ENCODE measurements around the gene MSI1. TPM values are rescaled to one million over a fixed set of nuclear protein-coding genes. Genes with fewer than 3 reads are reported as not detected.
"Not testable (repeated sequence)": the region's sequence is repeated elsewhere in the genome, so short reads cannot be mapped to it uniquely, and the experiment has no call there.

MSI1 gene
- total and polyA plus RNA-seq, 3 experiments from 2014 or later, result 0.22 TPM; not detected in 1

DNA sequence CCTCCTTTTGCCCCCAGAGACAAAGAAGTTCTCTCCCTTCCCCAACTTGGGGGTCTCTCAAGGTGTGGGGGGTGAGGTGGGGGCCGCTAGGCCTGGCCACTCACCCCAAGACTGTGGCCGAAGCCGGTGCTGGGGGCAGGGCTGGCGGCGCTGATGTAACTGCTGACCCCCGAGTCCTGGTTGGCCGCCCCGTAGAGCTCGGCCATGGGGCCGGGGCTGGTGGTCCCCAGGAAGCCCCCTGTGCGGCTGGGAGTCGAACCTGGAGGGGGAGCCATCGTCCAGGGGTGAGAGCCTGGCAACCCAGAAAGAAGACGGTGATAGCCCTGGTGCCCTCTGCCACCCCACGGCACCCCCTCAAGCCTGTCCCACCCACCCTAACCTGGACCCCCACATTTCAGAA is 22.9 kb downstream of the MSI1 start:
- Histone ChIP-seq H3K27me3 (ENCODE audit: insufficient read depth, low read length, poor library complexity, severe bottlenecking) (no peaks in the 10 kb centered on the region), H3K9me3 (ENCODE audit: low read length) (no peaks in the 10 kb centered on the region), H3K36me3 (ENCODE audit: insufficient read depth, low read length) (no peaks in the 10 kb centered on the region), H3K27ac (ENCODE audit: low read depth, low read length) (no peak overlapping the region), H3K4me1 (ENCODE audit: insufficient read depth, low read length) (no peaks in the 10 kb centered on the region), H3K4me3 (ENCODE audit: low read length) (no peak overlapping the region)
- no peak overlapping the region for H3K27ac Mint-ChIP-seq
- H3K4me3 Mint-ChIP-seq, result no peak overlapping the region
- no peaks in the 10 kb centered on the region for H3K36me3 Mint-ChIP-seq
- ChIA-PET CTCF (no interaction called here), POLR2A (no interaction called here)
- peak in 1 of 5 donors; percentile 27 for DNase-seq
- H3K9me3 Mint-ChIP-seq, result no peaks in the 10 kb centered on the region
- no peaks in the 10 kb centered on the region for H3K4me1 Mint-ChIP-seq
- peaks cover 4 to 13% of the 10 kb centered on the region in 2 donors for H3K27me3 Mint-ChIP-seq

DNA sequence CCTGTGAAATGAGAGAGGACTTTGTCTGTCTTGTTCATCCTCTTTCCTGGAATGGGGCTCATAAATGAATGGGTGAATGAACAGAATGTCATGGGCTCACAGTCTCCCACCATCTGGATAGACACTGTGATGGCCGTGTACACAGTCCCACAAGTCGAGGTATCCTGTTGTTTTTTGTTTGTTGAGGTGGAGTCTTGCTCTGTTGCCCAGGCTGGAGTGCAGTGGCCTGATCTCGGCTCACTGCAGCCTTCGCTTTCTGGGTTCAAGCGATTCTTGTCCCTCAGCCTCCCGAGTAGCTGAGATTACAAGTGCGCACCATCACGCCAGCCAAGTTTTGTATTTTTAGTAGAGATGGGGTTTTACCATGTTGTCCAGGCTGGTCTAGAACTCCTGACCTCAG is 25.3 kb downstream of the MSI1 start:
- DNase-seq, result no peak
- Histone ChIP-seq H3K4me3 (ENCODE audit: low read length) (no peak overlapping the region), H3K27me3 (ENCODE audit: insufficient read depth, low read length, poor library complexity, severe bottlenecking) (no peaks in the 10 kb centered on the region), H3K4me1 (ENCODE audit: insufficient read depth, low read length) (no peaks in the 10 kb centered on the region), H3K36me3 (ENCODE audit: insufficient read depth, low read length) (no peaks in the 10 kb centered on the region), H3K27ac (ENCODE audit: low read depth, low read length) (no peak overlapping the region), H3K9me3 (ENCODE audit: low read length) (no peaks in the 10 kb centered on the region)
- ChIA-PET POLR2A (no interaction called here), CTCF (no interaction called here)
- peaks cover 10 to 11% of the 10 kb centered on the region in 2 donors for H3K27me3 Mint-ChIP-seq
- peak overlapping the region in 1 of 8 donors; percentile 63 for H3K27ac Mint-ChIP-seq
- no peak overlapping the region for H3K4me3 Mint-ChIP-seq
- no peaks in the 10 kb centered on the region for H3K4me1 Mint-ChIP-seq
- H3K9me3 Mint-ChIP-seq, result peaks cover 0 to 1% (median under 1%) of the 10 kb centered on the region in 5 donors
- peaks cover 0 to 1% (median 0%) of the 10 kb centered on the region in 3 donors for H3K36me3 Mint-ChIP-seq

DNA sequence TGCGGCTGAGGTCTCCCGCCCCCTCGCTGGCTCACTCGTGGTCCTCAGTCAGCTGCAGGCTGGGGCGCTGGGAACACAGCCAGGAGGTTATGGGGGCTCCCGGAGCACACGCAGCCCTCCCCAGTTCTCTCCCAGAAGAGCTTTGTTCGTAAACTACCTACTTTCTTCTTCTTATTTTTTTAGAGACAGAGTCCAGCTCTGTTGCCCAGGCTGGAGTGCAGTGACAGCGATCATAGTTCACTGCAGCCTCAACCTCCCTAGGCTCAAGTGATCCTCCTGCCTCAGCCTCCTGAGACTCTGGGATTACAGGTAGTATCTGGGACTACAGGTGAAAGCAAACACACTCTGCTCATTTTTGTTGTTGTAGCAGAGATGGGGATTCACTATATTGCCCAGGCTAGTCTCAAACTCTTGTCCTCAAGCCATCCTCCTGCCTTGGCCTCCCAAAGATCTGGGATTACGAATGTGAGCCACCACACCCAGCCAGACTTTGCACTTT is 25.9 kb downstream of the MSI1 start:
- Mint-ChIP-seq H3K27me3 (peaks cover 11 to 12% of the 10 kb centered on the region in 2 donors), H3K36me3 (peaks cover 0 to 5% (median under 1%) of the 10 kb centered on the region in 3 donors), H3K4me3 (no peak overlapping the region), H3K4me1 (no peaks in the 10 kb centered on the region), H3K9me3 (peaks cover 0 to 5% (median 3%) of the 10 kb centered on the region in 5 donors), H3K27ac (no peak overlapping the region)
- Histone ChIP-seq H3K4me3 (ENCODE audit: low read length) (no peak overlapping the region), H3K9me3 (ENCODE audit: low read length) (no peaks in the 10 kb centered on the region), H3K27me3 (ENCODE audit: insufficient read depth, low read length, poor library complexity, severe bottlenecking) (no peaks in the 10 kb centered on the region), H3K27ac (ENCODE audit: low read depth, low read length) (no peak overlapping the region), H3K4me1 (ENCODE audit: insufficient read depth, low read length) (no peaks in the 10 kb centered on the region), H3K36me3 (ENCODE audit: insufficient read depth, low read length) (no peaks in the 10 kb centered on the region)
- POLR2A ChIA-PET, result no interaction called here
- DNase-seq, result no peak
- CTCF ChIA-PET, result no interaction called here

DNA sequence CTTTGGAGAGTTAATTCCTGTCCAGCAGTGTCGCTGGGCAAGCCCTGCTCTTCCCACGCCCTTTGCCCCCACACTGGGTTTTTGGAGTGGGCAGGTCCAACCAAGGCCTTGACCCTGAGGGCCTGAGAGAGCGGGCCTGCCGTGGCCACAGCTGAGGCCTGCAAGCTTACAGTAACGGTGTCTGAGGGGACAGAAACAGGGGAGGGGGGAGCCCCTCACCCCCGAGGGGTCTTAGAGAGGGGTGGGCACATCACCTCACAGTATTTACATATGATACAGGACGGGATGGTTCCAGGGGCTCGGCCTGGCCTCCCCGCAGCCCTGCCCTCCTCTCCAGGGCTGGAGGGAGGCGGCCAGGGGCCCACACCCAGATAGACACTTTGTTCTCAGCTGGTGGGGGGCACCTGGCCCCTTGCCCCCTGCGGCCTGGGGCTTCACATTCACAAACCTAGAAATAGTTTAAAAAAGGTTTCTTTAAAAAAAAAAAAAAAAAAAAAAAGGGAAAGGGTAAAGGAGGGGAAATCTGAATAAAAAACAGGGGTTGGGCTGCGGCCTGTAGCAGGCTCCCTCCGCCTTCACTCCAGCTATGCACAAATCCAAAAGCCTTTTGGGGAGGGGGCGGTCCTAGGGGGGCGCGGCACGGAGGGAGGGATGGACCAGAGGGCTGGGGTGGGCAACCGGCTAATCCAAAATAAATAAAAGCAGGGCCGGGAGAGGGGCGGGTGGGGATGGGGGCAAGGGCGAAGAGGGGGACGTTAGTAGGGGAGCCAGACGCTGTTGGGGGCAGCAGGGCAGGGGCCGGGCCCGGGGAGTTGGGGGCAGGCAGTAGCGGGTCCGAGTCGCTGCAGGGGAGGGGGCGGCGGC is 26.6 kb downstream of the MSI1 start:
- CTCF ChIA-PET, result no interaction called here
- H3K27me3 Mint-ChIP-seq, result peaks cover 14 to 19% of the 10 kb centered on the region in 2 donors
- no peak overlapping the region for H3K27ac ChIP-seq (ENCODE audit: low read depth, low read length)
- peaks cover 5 to 12% (median 10%) of the 10 kb centered on the region in 5 donors for H3K9me3 Mint-ChIP-seq
- no peak overlapping the region for H3K4me3 Mint-ChIP-seq
- no peaks in the 10 kb centered on the region for H3K27me3 ChIP-seq (ENCODE audit: insufficient read depth, low read length, poor library complexity, severe bottlenecking)
- H3K4me1 Mint-ChIP-seq, result no peaks in the 10 kb centered on the region
- no peaks in the 10 kb centered on the region for H3K9me3 ChIP-seq (ENCODE audit: low read length)
- peaks cover under 1 to 12% (median 4%) of the 10 kb centered on the region in 3 donors for H3K36me3 Mint-ChIP-seq
- H3K36me3 ChIP-seq (ENCODE audit: insufficient read depth, low read length), result no peaks in the 10 kb centered on the region
- DNase-seq, result no peak
- POLR2A ChIA-PET, result interaction anchor here (0.6 kb wide), 1 partner anchor 47 kb away, joined by 6 read pairs; no protein-coding TSS in a partner anchor
- H3K4me3 ChIP-seq (ENCODE audit: low read length), result no peak overlapping the region
- H3K27ac Mint-ChIP-seq, result no peak overlapping the region
- no peaks in the 10 kb centered on the region for H3K4me1 ChIP-seq (ENCODE audit: insufficient read depth, low read length)

DNA sequence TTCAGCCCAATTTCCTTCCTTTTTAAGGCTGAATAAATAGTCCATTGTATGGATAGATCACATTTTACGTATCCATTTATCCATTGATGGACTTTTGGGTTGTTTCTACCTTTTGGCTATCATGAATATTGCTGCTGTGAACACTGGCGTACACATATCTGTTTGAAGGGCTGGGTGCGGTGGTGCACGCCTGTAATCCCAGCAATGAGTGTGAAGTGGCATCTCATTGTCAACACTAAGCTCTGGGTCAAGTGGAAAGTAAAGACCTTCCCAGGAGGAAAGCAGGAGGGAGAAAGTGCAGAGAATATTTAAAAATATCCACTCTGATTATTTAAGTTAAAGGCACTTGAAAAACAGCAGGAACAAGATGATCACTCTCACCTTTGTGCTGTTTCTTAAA is 29.7 kb downstream of the MSI1 start:
- no peaks in the 10 kb centered on the region for H3K36me3 ChIP-seq (ENCODE audit: insufficient read depth, low read length)
- H3K27ac ChIP-seq (ENCODE audit: low read depth, low read length), result no peak overlapping the region
- Mint-ChIP-seq H3K36me3 (peaks cover 2 to 19% (median 4%) of the 10 kb centered on the region in 3 donors), H3K4me3 (no peak overlapping the region), H3K4me1 (peaks cover 0 to 3% (median 0%) of the 10 kb centered on the region in 3 donors), H3K9me3 (peaks cover 5 to 23% (median 17%) of the 10 kb centered on the region in 5 donors), H3K27me3 (peaks cover 14 to 25% of the 10 kb centered on the region in 2 donors), H3K27ac (no peak overlapping the region)
- no peak for DNase-seq
- POLR2A ChIA-PET, result no interaction called here
- no peak overlapping the region for H3K4me3 ChIP-seq (ENCODE audit: low read length)
- no peaks in the 10 kb centered on the region for H3K4me1 ChIP-seq (ENCODE audit: insufficient read depth, low read length)
- CTCF ChIA-PET, result no interaction called here
- H3K9me3 ChIP-seq (ENCODE audit: low read length), result no peaks in the 10 kb centered on the region
- H3K27me3 ChIP-seq (ENCODE audit: insufficient read depth, low read length, poor library complexity, severe bottlenecking), result no peaks in the 10 kb centered on the region

DNA sequence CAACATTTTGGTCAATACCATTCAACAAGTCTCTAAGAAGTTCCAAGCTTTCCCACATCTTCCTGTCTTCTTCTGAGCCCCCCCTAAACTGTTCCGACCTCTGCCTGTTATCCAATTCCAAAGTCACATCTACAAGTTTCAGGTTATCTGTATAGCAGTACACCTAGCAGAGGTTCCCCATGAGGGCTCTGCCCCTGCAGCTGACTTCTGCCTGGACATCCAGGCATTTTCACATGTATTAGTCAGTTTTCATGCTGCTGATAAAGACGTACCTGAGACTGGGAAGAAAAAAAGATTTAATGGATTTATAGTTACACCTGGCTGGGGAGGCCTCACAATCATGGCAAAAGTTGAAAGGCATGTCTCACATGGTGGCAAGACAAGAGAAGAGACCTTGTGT is 31.2 kb downstream of the MSI1 start:
- Mint-ChIP-seq H3K4me3 (no peak overlapping the region), H3K27ac (no peak overlapping the region), H3K36me3 (peaks cover 2 to 19% (median 4%) of the 10 kb centered on the region in 3 donors), H3K9me3 (peaks cover 5 to 23% (median 17%) of the 10 kb centered on the region in 5 donors), H3K4me1 (peaks cover 0 to 3% (median 0%) of the 10 kb centered on the region in 3 donors), H3K27me3 (peaks cover 15 to 25% of the 10 kb centered on the region in 2 donors)
- Histone ChIP-seq H3K27ac (ENCODE audit: low read depth, low read length) (no peak overlapping the region), H3K4me3 (ENCODE audit: low read length) (no peak overlapping the region), H3K4me1 (ENCODE audit: insufficient read depth, low read length) (no peaks in the 10 kb centered on the region), H3K36me3 (ENCODE audit: insufficient read depth, low read length) (no peaks in the 10 kb centered on the region), H3K9me3 (ENCODE audit: low read length) (no peaks in the 10 kb centered on the region), H3K27me3 (ENCODE audit: insufficient read depth, low read length, poor library complexity, severe bottlenecking) (no peaks in the 10 kb centered on the region)
- no peak for DNase-seq
- ChIA-PET POLR2A (no interaction called here), CTCF (no interaction called here)

DNA sequence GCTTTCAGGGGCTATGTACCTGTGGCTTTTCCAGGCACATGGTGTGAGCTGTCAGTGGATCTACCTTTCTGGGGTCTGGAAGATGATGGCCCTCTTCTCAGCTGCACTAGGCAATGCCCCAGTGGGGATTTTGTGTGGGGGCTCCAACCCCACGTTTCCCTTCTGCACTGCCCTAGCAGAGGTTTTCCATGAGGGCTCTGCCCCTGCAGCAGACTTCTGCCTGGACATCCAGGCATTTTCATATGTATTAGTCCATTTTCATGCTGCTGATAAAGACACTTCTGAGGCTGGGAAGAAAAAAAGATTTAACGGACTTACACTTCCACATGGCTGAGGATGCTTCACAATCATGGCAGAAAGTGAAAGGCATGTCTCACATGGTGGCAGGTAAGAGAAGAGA is 32.6 kb downstream of the MSI1 start:
- H3K4me1 ChIP-seq (ENCODE audit: insufficient read depth, low read length); H3K27ac Mint-ChIP-seq; POLR2A ChIA-PET; DNase-seq; H3K9me3 ChIP-seq (ENCODE audit: low read length); H3K27me3 ChIP-seq (ENCODE audit: insufficient read depth, low read length, poor library complexity, severe bottlenecking); H3K27ac ChIP-seq (ENCODE audit: low read depth, low read length); H3K4me1 Mint-ChIP-seq; H3K36me3 ChIP-seq (ENCODE audit: insufficient read depth, low read length); H3K4me3 Mint-ChIP-seq; H3K4me3 ChIP-seq (ENCODE audit: low read length); CTCF ChIA-PET: not testable (repeated sequence)
- peaks cover 2 to 19% (median 4%) of the 10 kb centered on the region in 3 donors for H3K36me3 Mint-ChIP-seq
- H3K9me3 Mint-ChIP-seq, result peaks cover 5 to 23% (median 17%) of the 10 kb centered on the region in 5 donors
- H3K27me3 Mint-ChIP-seq, result peaks cover 19 to 28% of the 10 kb centered on the region in 2 donors

DNA sequence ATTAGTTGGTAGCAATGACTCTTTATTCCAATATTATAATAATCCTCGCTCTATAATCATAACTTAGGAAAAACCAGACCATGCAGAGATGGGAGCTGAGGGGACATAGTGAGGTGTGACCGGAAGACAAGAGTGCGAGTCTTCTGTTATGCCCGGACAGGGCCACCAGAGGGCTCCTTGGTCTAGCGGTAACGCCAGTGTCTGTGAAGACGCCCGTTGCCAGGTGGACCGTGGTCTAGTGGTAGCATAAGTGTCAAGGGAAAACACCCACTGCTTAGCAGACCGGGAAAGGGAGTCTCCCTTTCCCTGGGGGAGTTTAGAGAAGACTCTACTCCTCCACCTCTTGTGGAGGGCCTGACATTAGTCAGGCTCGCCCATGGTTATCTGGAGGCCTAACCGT is 33.5 kb downstream of the MSI1 start:
- H3K27ac ChIP-seq (ENCODE audit: low read depth, low read length); H3K9me3 ChIP-seq (ENCODE audit: low read length); POLR2A ChIA-PET; H3K4me3 ChIP-seq (ENCODE audit: low read length); H3K36me3 ChIP-seq (ENCODE audit: insufficient read depth, low read length); H3K27ac Mint-ChIP-seq; H3K4me3 Mint-ChIP-seq; H3K4me1 Mint-ChIP-seq; H3K4me1 ChIP-seq (ENCODE audit: insufficient read depth, low read length); H3K27me3 ChIP-seq (ENCODE audit: insufficient read depth, low read length, poor library complexity, severe bottlenecking): not testable (repeated sequence)
- DNase-seq, result peak in 1 of 5 donors; percentile 5
- Mint-ChIP-seq H3K9me3 (peaks cover 5 to 23% (median 17%) of the 10 kb centered on the region in 5 donors), H3K27me3 (peaks cover 17 to 23% of the 10 kb centered on the region in 2 donors), H3K36me3 (peaks cover 2 to 19% (median 4%) of the 10 kb centered on the region in 3 donors)
- CTCF ChIA-PET, result interaction anchor here (1.0 kb wide), 1 partner anchor 9 kb away, joined by 3 read pairs; no protein-coding TSS in a partner anchor
